HG03565 (cell line): ENCODE measurements around the gene ZNF655.
A peak's percentile ranks its signal among the peaks of the same experiment; 100 is the strongest.

Experiments used
- ATAC-seq: cut with Tn5 transposase; IDR thresholded peaks from one replicate; pipeline ENCODE4 v1.9.1; 2021; ENCODE audit warnings: mild to moderate bottlenecking, moderate library complexity; ENCODE audit not compliant: unreplicated experiment

ZNF655 gene

GRCh38 chr7:99605527-99605926, 47.1 kb downstream of the ZNF655 start:
- ATAC-seq = no peak

GRCh38 chr7:99606531-99606930, 48.1 kb downstream of the ZNF655 start:
- no peak for ATAC-seq

GRCh38 chr7:99607548-99607947, 49.1 kb downstream of the ZNF655 start:
- no peak for ATAC-seq

GRCh38 chr7:99614495-99614894, 56.1 kb downstream of the ZNF655 start:
- no peak for ATAC-seq

GRCh38 chr7:99615989-99616358, 57.5 kb downstream of the ZNF655 start:
- ATAC-seq = no peak

GRCh38 chr7:99616359-99617191, 58.1 kb downstream of the ZNF655 start, which contains the start of gene ZSCAN25:
TSS of gene ZSCAN25 (plus strand) at chr7:99616946. CDS start at chr7:99619607, 2,661 bp downstream.
- ATAC-seq = peak; percentile 84

GRCh38 chr7:99617192-99617781, 58.8 kb downstream of the ZNF655 start:
- ATAC-seq = no peak

- no peak for ATAC-seq
These were observed 60.3 kb downstream of the ZNF655 start for GRCh38 chr7:99618726-99619125.

GRCh38 chr7:99619571-99620130, 61.2 kb downstream of the ZNF655 start:
- no peak for ATAC-seq

- no peak for ATAC-seq
These were observed 62.8 kb downstream of the ZNF655 start for GRCh38 chr7:99621271-99621670.

- ATAC-seq = no peak
These were observed 64.2 kb downstream of the ZNF655 start for GRCh38 chr7:99622596-99622995.

GRCh38 chr7:99623091-99623693, 64.8 kb downstream of the ZNF655 start:
- ATAC-seq = no peak

GRCh38 chr7:99623702-99624447, 65.4 kb downstream of the ZNF655 start:
- no peak for ATAC-seq

GRCh38 chr7:99624484-99624883, 66.0 kb downstream of the ZNF655 start:
- ATAC-seq = no peak

- ATAC-seq = no peak
These were observed 66.9 kb downstream of the ZNF655 start for GRCh38 chr7:99625321-99625720.

- ATAC-seq = no peak
These were observed 67.5 kb downstream of the ZNF655 start for GRCh38 chr7:99625961-99626360.
